ENCODE measurements around the gene WNT9B. TPM values are rescaled to one million over a fixed set of nuclear protein-coding genes. Genes with fewer than 3 reads are reported as not detected.

Gene WNT9B
- total RNA-seq, 4 donors from 2014 or later, result not detected

- DNase-seq, result no peak
- TF ChIP-seq POLR2AphosphoS5 (IDR thresholded peaks at IDR 0.05) (no peak), POLR2A (IDR thresholded peaks at IDR 0.05) (no peak), EP300 (IDR thresholded peaks at IDR 0.05; ENCODE audit: low read depth) (no peak)
- TF ChIP-seq, protein P1, sequence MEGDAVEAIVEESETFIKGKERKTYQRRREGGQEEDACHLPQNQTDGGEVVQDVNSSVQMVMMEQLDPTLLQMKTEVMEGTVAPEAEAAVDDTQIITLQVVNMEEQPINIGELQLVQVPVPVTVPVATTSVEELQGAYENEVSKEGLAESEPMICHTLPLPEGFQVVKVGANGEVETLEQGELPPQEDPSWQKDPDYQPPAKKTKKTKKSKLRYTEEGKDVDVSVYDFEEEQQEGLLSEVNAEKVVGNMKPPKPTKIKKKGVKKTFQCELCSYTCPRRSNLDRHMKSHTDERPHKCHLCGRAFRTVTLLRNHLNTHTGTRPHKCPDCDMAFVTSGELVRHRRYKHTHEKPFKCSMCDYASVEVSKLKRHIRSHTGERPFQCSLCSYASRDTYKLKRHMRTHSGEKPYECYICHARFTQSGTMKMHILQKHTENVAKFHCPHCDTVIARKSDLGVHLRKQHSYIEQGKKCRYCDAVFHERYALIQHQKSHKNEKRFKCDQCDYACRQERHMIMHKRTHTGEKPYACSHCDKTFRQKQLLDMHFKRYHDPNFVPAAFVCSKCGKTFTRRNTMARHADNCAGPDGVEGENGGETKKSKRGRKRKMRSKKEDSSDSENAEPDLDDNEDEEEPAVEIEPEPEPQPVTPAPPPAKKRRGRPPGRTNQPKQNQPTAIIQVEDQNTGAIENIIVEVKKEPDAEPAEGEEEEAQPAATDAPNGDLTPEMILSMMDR (IDR thresholded peaks at IDR 0.05), result no peak
- Histone ChIP-seq H3K4me1 (no peaks in the 10 kb centered on the region), H3K27ac (no peak overlapping the region), H3K27me3 (peaks cover 37% of the 10 kb centered on the region), H3K36me3 (no peaks in the 10 kb centered on the region), H3K4me3 (no peak overlapping the region), H3K9me3 (no peaks in the 10 kb centered on the region)
- WGBS, 2 donors (ENCODE audit: low coverage in 1 of 2), result 86% methylated on average over 1 of the region's 1 CpG; no CpG with 5 or more reads in 1 of the 2 donors
- in situ Hi-C loops (cut with MboI; ENCODE audit: low pct_ligation_motif_present in 1 of 4, low pct_unique_long_range_greater_than_20kb in 1 of 4, low sequenced_read_pairs in 3 of 4) (no loop called here), intact Hi-C loops (cut with DNase I; ENCODE audit: low total_unique reads) (no loop called here)
These were observed 25.3 kb upstream of the WNT9B start for GRCh38 chr17:46826116-46826515.

- in situ Hi-C loops (cut with MboI; ENCODE audit: low pct_ligation_motif_present in 1 of 4, low pct_unique_long_range_greater_than_20kb in 1 of 4, low sequenced_read_pairs in 3 of 4) (no loop called here), intact Hi-C loops (cut with DNase I; ENCODE audit: low total_unique reads) (no loop called here)
- Histone ChIP-seq H3K27ac (no peak overlapping the region), H3K4me3 (no peak overlapping the region), H3K36me3 (no peaks in the 10 kb centered on the region), H3K27me3 (peaks cover 26% of the 10 kb centered on the region), H3K9me3 (no peaks in the 10 kb centered on the region), H3K4me1 (no peaks in the 10 kb centered on the region)
- WGBS, 2 donors (ENCODE audit: low coverage in 1 of 2), result 75 to 95% methylated on average over 1 to 2 of the region's 2 CpGs
- TF ChIP-seq POLR2AphosphoS5 (IDR thresholded peaks at IDR 0.05), result no peak
- TF ChIP-seq EP300 (IDR thresholded peaks at IDR 0.05; ENCODE audit: low read depth), result no peak
- TF ChIP-seq, protein P1 (IDR thresholded peaks at IDR 0.05), result no peak
- no peak for TF ChIP-seq POLR2A (IDR thresholded peaks at IDR 0.05)
- DNase-seq, result no peak
These were observed 24.1 kb upstream of the WNT9B start for GRCh38 chr17:46827274-46827673.

DNA sequence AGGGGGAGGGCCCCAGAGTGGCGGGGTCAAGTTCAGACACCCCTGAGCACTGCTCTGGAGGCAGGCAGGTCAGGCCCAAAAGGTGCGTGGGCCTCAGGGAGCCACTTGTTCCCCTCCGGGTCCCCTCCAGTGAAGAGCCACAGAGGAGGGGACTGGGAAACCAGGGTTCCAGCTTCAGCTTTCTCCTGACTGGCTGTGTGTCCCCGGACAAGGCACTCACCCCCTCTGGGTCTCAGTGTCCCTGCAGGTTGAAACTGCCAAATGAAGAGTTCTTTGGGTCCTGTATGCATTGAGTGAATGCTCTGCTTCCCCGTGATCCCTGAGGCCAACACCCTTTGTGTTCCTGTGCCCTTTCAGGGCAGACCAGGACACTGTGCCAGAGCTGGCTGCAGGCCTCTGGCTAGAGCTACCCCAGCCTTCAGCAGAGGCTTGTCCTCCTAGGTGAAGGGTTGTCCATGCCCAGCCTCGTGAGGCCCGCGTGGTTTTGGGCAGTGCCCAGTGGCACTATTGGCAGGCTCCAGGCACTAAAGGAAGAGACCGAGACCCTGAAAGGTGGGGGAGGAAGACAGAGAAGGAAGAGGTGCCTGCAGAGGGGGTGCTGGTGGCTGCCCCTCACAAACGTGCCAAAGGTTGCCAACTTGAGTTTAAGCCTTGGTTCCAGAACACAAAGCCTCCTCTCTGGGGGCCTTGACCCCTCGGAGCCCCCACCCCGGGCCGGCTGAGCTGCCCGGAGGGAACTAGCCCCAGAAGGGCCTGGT lies 19.6 kb upstream of the WNT9B start:
- WGBS, 2 donors (ENCODE audit: low coverage in 1 of 2), result 80% methylated on average over 13 of the region's 14 CpGs; no CpG with 5 or more reads in 1 of the 2 donors
- H3K27ac ChIP-seq, result no peak overlapping the region
- no peaks in the 10 kb centered on the region for H3K9me3 ChIP-seq
- TF ChIP-seq POLR2AphosphoS5 (IDR thresholded peaks at IDR 0.05) (no peak), EP300 (IDR thresholded peaks at IDR 0.05; ENCODE audit: low read depth) (no peak), POLR2A (IDR thresholded peaks at IDR 0.05) (no peak)
- TF ChIP-seq, protein P1 (IDR thresholded peaks at IDR 0.05), result no peak
- peaks cover 6% of the 10 kb centered on the region for H3K27me3 ChIP-seq
- DNase-seq, result no peak
- no peaks in the 10 kb centered on the region for H3K4me1 ChIP-seq
- intact Hi-C loops (cut with DNase I; ENCODE audit: low total_unique reads) (no loop called here), in situ Hi-C loops (cut with MboI; ENCODE audit: low pct_ligation_motif_present in 1 of 4, low pct_unique_long_range_greater_than_20kb in 1 of 4, low sequenced_read_pairs in 3 of 4) (no loop called here)
- H3K36me3 ChIP-seq, result no peaks in the 10 kb centered on the region
- no peak overlapping the region for H3K4me3 ChIP-seq

DNA sequence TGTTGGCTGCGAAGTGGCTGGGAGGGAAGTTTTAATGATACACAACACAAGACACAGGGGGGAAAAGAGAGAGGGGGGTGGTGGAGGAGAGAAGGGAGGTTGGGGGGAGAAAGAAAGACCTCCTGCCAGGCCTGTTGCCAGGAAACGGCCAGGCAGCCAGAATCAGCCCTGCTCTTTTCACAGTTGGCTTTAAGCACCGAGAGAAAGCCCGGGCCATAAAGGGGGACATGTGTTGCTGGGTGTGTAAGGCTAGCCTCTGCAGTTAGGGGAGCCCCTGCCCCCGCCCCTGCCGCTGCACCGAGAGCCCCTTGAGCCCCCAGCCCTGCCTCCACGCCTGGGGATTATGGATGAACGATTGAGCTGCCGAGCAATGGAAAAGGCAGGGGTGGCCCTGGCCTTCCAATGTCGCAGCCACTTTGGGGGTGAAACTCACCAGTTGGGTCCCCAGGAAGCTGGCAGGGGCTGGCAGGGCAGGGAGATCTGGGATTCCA lies 19.0 kb upstream of the WNT9B start:
- no peaks in the 10 kb centered on the region for H3K9me3 ChIP-seq
- peaks cover 6% of the 10 kb centered on the region for H3K27me3 ChIP-seq
- no peaks in the 10 kb centered on the region for H3K4me1 ChIP-seq
- TF ChIP-seq, protein P1 (IDR thresholded peaks at IDR 0.05), result no peak
- no peak for TF ChIP-seq EP300 (IDR thresholded peaks at IDR 0.05; ENCODE audit: low read depth)
- no peak overlapping the region for H3K4me3 ChIP-seq
- H3K27ac ChIP-seq, result no peak overlapping the region
- WGBS, 2 donors (ENCODE audit: low coverage in 1 of 2), result 71% methylated on average over 11 of the region's 11 CpGs; no CpG with 5 or more reads in 1 of the 2 donors
- no peaks in the 10 kb centered on the region for H3K36me3 ChIP-seq
- in situ Hi-C loops (cut with MboI; ENCODE audit: low pct_ligation_motif_present in 1 of 4, low pct_unique_long_range_greater_than_20kb in 1 of 4, low sequenced_read_pairs in 3 of 4), result no loop called here
- no peak for DNase-seq
- intact Hi-C loops (cut with DNase I; ENCODE audit: low total_unique reads), result no loop called here
